ENCODE data around the gene CKB.

The CKB gene

GRCh38 chr14:103550451-103551337, 28.1 kb upstream of the CKB start:
- in situ Hi-C loops (cut with HindIII; ENCODE audit: low sequenced_read_pairs): loop anchor here (5.0 kb wide), 1 partner anchor 38 kb away; no protein-coding TSS in a partner anchor

DNA sequence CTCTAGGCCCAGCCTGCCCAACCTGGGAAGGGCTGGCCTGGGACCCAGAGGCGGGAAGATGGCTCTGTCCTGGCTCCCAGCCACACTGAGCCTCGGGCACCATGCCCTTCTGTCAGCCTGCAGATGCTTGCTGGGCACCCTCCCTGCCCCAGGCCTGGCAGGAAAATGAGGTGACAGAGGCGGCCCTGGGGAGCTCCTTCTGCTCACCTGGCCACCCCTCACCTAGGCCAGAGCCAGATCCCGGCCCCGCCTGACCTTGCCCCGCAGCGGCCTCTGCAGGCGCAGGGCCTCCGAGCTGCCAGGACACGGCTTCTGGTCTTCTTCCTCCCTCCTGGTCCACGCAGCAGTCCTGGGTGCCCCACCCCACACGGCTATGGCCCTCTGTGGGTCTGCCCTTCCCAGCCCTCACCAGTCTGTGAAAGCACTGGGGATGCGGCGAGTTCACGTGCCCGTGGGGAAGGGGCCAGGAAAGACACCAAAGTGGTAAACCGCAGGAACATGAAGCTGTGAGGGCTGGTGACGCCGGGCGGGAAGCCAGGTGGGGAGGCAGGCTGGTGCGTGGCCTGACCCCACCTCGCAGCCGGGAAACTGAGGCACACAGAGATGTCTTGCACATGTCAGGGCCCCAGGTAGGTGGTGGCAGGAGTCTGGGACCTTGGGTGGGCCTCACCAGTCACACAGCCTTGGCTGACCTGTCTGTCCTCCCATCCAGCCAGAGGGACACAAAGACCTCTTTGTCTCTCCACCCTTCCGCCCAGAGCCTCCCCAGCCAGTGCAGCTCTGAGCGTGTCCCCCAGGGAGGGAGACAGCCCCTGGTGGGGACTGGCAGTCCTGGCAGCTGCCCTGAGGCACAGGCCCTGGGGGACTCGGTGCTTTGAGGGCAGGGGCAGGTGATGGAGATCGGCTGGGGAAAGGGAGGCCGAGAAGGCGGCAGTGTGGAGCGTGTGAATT, 27.0 kb upstream of the CKB start:
- in situ Hi-C loops (cut with HindIII; ENCODE audit: low sequenced_read_pairs): loop anchor here (5.0 kb wide), 1 partner anchor 37 kb away; no protein-coding TSS in a partner anchor

DNA sequence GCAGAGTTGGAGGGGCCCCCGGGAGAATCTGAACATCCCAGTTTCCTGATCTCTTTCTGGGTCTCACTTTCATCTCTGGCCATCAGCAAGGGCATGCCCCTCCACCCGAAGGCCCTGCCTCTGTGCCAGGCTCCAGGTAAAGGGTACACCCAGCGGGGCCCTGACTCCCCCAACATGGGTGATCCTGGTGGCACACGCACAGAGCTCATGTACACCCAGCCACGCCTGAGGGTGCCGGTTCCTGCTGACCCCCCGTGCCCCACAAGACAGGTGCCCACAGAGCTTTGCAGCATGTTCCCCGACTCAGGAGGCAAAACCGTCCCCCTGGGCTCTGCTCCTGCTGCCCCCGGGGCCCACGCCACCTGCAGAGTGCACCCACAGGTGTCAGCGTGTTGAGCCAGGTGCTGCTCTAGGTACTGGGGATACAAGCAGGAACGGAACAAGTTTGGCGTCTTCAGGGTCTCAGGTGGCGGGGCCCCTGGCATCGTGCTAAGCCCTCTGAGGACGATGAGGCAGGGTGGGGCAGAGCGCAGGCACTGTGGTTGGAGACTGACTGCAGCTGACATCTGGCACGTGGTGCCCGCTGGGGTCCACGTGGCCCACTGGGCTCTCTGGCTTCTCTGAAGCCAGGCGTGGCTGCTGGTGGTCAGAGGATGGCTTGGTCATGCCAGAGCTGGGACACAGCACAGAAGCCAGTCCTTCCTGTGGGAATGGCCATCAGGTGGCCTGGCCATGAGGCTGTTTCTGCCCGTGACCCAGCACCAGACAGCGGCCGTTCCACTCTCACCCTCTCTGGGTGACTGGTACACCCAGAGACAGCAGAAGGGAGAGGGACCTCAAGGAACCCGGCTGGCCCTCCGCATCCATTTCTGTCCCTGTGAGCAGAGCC, 26.1 kb upstream of the CKB start:
- in situ Hi-C loops (cut with HindIII; ENCODE audit: low sequenced_read_pairs): no loop called here

GRCh38 chr14:103547941-103548462, 25.4 kb upstream of the CKB start:
- in situ Hi-C loops (cut with HindIII; ENCODE audit: low sequenced_read_pairs): no loop called here

- in situ Hi-C loops (cut with HindIII; ENCODE audit: low sequenced_read_pairs): no loop called here
Measured at GRCh38 chr14:103547455-103547940, 24.9 kb upstream of the CKB start.

DNA sequence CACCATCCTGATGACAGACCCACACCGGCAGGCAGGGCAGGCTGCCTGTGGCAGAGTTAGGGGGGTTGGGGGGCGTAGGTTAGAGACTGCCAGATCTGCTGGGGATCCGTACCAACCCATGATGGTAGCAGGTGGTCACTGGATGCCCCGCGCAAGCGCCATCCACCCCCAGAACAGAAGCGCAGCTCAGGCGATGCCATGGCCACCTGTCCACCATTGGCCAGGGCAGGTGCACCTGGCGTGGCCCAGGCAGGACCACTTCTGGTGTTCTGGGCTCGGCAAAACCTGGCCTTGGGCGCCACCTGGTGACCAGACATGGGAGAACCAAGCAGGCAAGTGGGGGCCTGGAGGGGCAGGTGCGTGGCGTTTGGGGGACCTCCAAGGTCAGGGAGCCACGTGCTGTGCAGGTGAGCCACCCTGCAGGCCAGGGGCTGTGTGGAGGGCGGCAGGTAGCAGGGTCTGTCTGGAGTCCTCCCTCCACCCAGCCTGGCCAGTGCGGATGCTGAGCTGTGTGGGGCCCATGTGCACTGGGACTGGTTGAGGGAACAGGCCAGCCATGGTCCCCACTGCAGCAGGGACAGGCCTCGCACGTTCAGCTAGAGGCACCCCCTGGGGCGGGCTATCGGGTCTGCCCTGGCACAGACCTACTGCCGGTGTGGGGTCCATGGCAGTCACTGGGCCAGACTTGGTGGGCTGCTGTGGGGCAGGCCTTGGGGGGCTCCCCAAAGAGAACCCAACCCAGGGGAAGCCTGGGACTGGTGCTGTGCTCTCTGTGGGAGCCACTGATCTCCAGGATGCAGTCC, 24.2 kb upstream of the CKB start:
- in situ Hi-C loops (cut with HindIII; ENCODE audit: low sequenced_read_pairs): no loop called here

- in situ Hi-C loops (cut with HindIII; ENCODE audit: low sequenced_read_pairs): no loop called here
Measured at GRCh38 chr14:103545915-103546651, 23.5 kb upstream of the CKB start.

GRCh38 chr14:103545219-103545914, 22.7 kb upstream of the CKB start:
- in situ Hi-C loops (cut with HindIII; ENCODE audit: low sequenced_read_pairs): no loop called here

GRCh38 chr14:103544388-103545218, 22.0 kb upstream of the CKB start:
- in situ Hi-C loops (cut with HindIII; ENCODE audit: low sequenced_read_pairs): no loop called here

DNA sequence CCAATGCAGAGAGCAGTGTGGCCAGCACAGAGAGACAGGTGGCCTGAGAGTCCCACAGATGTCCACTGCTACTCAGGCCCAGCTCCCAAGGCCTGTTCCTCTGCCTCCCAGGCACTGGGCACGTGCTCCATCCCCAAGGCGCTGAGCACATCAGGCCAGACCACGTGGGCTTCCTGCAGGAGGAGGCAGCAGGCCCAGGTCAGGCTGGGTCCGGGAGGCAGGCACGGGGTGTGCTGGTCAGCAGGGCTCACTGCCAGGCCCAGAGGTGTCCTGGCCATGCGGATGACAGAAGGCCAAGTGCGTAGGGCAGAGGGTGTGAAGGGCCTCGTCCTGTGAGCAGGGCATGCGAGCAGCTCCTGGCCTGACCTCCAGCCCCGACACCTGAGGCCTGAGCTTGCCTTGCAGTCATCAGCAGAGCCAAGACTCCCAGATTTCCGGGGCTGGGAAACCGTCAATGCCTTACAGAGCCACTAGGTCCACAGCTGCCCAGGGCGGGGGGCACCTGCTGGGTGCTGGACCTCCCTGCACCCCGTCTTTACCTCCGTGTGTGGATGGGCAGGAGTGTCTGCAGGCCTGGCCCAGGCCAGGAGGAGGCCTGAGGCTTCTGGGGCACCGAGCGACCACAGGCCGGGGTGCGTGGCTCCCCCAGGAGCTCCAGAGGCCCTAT, 21.2 kb upstream of the CKB start:
- in situ Hi-C loops (cut with HindIII; ENCODE audit: low sequenced_read_pairs): no loop called here

DNA sequence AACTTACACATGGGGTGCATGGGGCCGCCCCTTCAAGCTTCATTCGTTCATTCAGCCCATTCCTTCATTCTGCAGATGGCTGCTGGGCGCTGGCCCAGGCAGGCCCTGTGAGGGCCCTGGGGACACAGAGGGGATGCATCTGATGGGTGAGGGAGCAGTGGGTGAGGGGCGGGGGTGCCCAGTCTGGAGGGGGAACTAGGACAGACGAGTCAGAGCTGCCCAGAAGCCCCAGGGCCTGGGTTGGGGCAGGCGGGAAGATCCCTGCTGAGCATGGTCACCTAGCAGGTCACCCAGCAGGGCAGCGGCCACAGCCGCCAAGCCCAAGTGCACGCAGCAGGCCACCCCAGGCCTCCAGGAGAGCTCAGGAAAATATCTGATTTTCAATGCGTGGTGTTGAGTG, 20.5 kb upstream of the CKB start:
- in situ Hi-C loops (cut with HindIII; ENCODE audit: low sequenced_read_pairs): no loop called here

DNA sequence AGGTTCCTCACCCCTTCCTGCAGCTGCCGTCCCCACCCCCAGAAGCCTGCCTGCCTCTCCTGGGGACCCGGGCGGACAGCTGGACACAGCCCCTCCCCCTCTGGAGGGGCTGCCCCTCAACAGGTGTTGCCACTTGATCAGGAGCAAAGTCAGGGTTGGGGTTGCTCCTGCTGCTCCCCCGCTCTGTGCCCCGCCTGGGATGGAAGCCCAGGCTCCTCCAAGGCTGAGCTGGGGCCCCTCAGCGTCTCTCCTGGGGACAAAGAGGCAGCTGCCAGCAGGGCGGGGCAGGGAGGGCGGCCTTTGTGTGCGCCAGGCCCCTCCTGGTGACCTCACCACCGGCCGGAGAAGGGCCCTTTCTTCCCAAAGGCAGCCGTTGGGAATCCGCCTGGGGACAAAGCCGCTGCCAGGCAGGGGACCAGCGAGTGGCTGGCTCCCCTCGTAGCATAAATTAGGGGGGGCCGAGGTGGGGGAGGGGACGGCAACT, 20.0 kb upstream of the CKB start:
- in situ Hi-C loops (cut with HindIII; ENCODE audit: low sequenced_read_pairs): no loop called here

- in situ Hi-C loops (cut with HindIII; ENCODE audit: low sequenced_read_pairs): no loop called here
Measured at GRCh38 chr14:103541709-103542604, 19.3 kb upstream of the CKB start.

DNA sequence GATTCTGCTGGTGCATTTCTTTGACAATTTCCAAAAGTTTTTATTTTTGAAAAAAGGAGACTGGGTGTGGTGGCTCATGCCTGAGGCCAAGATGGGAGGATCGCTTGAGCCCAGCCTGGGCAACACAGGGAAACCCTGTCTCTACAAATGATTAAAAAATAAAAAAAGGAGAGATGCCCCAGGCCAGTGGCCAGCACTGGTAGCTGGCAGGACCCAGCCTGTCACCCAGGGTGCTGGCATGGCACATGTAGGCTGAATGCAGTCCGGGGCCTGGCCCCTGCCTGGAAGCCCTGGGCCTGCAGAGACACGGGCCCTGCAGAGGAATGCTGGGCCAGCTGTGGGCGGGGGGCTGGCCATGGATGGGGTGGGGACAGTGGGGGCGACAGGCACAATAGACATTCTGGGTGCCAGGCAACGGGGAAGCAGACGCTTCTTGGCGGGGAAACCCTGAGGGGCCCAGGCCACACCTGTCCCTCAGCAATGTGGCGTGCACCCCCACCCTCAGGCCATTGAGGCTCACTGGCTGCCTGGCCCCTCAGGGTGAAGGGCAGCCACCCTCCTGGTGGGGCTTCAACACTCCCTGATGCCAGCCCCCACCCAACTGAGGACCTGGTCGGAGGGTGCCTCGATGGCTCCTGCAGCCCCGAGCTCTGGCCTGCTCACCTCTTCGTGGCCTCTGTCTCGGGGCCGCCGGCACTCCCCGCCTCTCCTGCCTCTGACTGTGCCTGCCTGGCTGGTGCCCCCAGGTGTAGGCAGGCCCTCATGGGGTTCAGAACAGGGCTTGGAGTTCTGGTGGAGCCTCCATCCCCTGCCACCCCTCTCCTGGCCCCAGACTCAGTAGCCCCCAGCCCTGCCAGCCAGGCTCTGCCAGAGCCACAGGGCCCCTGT, 18.4 kb upstream of the CKB start:
- in situ Hi-C loops (cut with HindIII; ENCODE audit: low sequenced_read_pairs): no loop called here

Data from endothelial cell of hepatic sinusoid (primary cell).